Fibroblast of lung (primary cell): ENCODE measurements around the gene ZNF804A. TPM values are rescaled to one million over a fixed set of nuclear protein-coding genes. Genes with fewer than 3 reads are reported as not detected.
A peak's percentile ranks its signal among the peaks of the same experiment; 100 is the strongest.

Experiments
- DNase-seq, 2 donors: peaks; one replicate each; pipeline versions ENCODE4 v3.0.0 to v3.0.0-alpha.2; 2010; ENCODE audit warnings: low read depth in 2 of 2
- H2AFZ ChIP-seq: 2 replicates; pipeline ENCODE4 v1.5.1; 2012; ENCODE audit warnings: low read length, control low read depth, inconsistent platforms
- H3K27ac ChIP-seq: 2 replicates; pipeline ENCODE4 v1.5.1; 2011; ENCODE audit warnings: low read length, control low read depth; ENCODE audit not compliant: insufficient read depth
- H3K27me3 ChIP-seq: 2 replicates; pipeline ENCODE4 v1.5.1; 2011; ENCODE audit warnings: mild to moderate bottlenecking, low read length; ENCODE audit not compliant: control insufficient read depth, insufficient read depth
- H3K36me3 ChIP-seq: 2 replicates; pipeline ENCODE4 v1.5.1; 2011; ENCODE audit warnings: low read length; ENCODE audit not compliant: control insufficient read depth, insufficient read depth
- H3K4me1 ChIP-seq: 2 replicates; pipeline ENCODE4 v1.5.1; 2011; ENCODE audit warnings: low read length; ENCODE audit not compliant: control insufficient read depth, insufficient read depth; ENCODE audit errors: extremely low read depth
- H3K4me2 ChIP-seq: 2 replicates; pipeline ENCODE4 v1.5.1; 2011; ENCODE audit warnings: low read length, control low read depth; ENCODE audit not compliant: insufficient read depth; ENCODE audit errors: extremely low read depth
- H3K4me3 ChIP-seq, 4 experiments: fragments of 200-600 bp in 1 of 4; sonication (generic) in 1 of 4; replicated peaks in 1 of 4; 2 replicates each; pipeline ENCODE4 v1.5.1; 2011 to 2016; ENCODE audit warnings: low read length in 4 of 4, low read depth in 3 of 4, mild to moderate bottlenecking in 3 of 4, control low read depth in 2 of 4, inconsistent platforms in 1 of 4, mixed read lengths in 1 of 4; ENCODE audit not compliant: insufficient read depth in 1 of 4; ENCODE audit errors: control extremely low read depth in 1 of 4
- H3K79me2 ChIP-seq: 2 replicates; pipeline ENCODE4 v1.5.1; 2012; ENCODE audit warnings: mild to moderate bottlenecking, low read length, inconsistent platforms; ENCODE audit not compliant: control insufficient read depth, insufficient read depth
- H3K9ac ChIP-seq: 2 replicates; pipeline ENCODE4 v1.5.1; 2011; ENCODE audit warnings: mild to moderate bottlenecking, low read length, control low read depth; ENCODE audit not compliant: insufficient read depth
- H3K9me3 ChIP-seq: 2 replicates; pipeline ENCODE4 v1.5.1; 2012; ENCODE audit warnings: low read depth, low read length; ENCODE audit not compliant: control insufficient read depth, insufficient read depth
- H4K20me1 ChIP-seq: 2 replicates; pipeline ENCODE4 v1.5.1; 2011; ENCODE audit warnings: low read length; ENCODE audit not compliant: control insufficient read depth, insufficient read depth; ENCODE audit errors: extremely low read depth
- EZH2 ChIP-seq: IDR thresholded peaks from 2 replicates; pipeline ENCODE4 v1.5.1; 2012; ENCODE audit warnings: low read length, control low read depth, mild to moderate bottlenecking; ENCODE audit errors: missing control alignments
- polyA plus RNA-seq, 2 donors: library from polyadenylated mRNA; depleted of rRNA in 1 of 2; stranded (reverse) in 1 of 2; unstranded in 1 of 2; fragments of >200 nt; gene quantifications; 2 replicates each; pipeline ENCODE4 v1.2.1, GENCODE V29; 2011 to 2012; ENCODE audit warnings: missing spikeins in 1 of 2
- total RNA-seq: library from RNA; depleted of rRNA; stranded (reverse); fragments of >200 nt; gene quantifications from 2 replicates; pipeline ENCODE4 v1.2.1, GENCODE V29; 2014
- TF ChIP-seq, protein P1 (sequence below), 2 donors: IDR thresholded peaks in 1 of 2; conservative IDR thresholded peaks in 1 of 2; 1 replicate in 1 of 2; 2 replicates in 1 of 2; pipeline ENCODE4 v1.5.1; 2011 to 2012; ENCODE audit warnings: low read length in 2 of 2, control low read depth in 1 of 2, inconsistent platforms in 1 of 2, low read depth in 1 of 2, mild to moderate bottlenecking in 1 of 2

Gene ZNF804A
- total and polyA plus RNA-seq, 2 donors (not counting 1 experiment from before 2014, with no cell fraction given), result 3.0 to 6.9 TPM

DNA sequence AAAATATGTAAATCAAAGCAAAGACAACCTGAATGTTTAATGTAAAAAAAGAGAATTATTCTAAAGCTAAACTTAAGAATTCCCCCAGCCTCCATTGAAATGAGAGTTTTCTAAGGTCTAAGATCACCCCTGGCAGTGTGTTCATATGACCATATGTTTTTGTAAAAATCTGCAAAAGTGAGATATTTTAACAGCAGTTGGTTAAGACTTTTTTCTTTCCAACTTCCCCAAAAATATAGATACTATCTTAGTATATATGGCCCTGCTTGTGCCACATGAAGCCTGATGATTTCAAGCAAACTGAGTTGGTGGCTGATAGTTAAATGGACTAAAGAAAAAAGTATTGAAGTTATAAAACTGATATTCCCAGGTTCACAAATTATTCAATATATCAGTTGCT lies 35.4 kb downstream of the ZNF804A start:
- Histone ChIP-seq H3K9me3 (no peaks in the 10 kb centered on the region), H3K4me1 (no peaks in the 10 kb centered on the region), H4K20me1 (no peaks in the 10 kb centered on the region), H3K4me2 (no peak overlapping the region), H2AFZ (no peak overlapping the region), H3K79me2 (no peaks in the 10 kb centered on the region), H3K36me3 (no peaks in the 10 kb centered on the region), H3K4me3 (no peak overlapping the region), H3K27ac (no peak overlapping the region), H3K9ac (no peak overlapping the region), H3K27me3 (no peaks in the 10 kb centered on the region)
- TF ChIP-seq, protein P1, sequence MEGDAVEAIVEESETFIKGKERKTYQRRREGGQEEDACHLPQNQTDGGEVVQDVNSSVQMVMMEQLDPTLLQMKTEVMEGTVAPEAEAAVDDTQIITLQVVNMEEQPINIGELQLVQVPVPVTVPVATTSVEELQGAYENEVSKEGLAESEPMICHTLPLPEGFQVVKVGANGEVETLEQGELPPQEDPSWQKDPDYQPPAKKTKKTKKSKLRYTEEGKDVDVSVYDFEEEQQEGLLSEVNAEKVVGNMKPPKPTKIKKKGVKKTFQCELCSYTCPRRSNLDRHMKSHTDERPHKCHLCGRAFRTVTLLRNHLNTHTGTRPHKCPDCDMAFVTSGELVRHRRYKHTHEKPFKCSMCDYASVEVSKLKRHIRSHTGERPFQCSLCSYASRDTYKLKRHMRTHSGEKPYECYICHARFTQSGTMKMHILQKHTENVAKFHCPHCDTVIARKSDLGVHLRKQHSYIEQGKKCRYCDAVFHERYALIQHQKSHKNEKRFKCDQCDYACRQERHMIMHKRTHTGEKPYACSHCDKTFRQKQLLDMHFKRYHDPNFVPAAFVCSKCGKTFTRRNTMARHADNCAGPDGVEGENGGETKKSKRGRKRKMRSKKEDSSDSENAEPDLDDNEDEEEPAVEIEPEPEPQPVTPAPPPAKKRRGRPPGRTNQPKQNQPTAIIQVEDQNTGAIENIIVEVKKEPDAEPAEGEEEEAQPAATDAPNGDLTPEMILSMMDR (conservative IDR thresholded peaks at IDR 0.05 in 1 of 2, IDR thresholded peaks at IDR 0.05 in 1 of 2; ENCODE audit: low read depth in 1 of 2, low read length in 2 of 2), result no peak
- TF ChIP-seq EZH2, result no peak
- DNase-seq, result no peak

DNA sequence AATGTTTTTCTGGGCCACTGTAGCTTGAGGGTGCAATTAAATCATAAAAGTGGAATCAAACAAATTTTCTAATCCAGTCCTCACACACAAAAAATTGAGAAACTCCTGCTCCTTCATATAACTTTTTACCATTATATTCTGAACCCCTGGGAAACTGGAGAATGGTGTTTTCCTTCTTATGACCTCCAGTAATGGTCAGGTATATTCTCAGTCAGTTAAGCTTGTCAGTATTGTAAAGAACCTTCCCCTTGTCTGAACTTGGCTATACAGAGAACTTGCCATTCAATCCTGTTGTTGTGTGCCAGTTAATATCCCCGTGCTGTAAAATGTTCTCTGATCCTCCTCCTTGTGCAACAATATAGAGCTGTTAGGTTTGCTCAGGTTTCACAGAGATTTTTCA lies 39.5 kb downstream of the ZNF804A start:
- no peak overlapping the region for H3K4me2 ChIP-seq
- no peak for TF ChIP-seq EZH2
- TF ChIP-seq, protein P1 (conservative IDR thresholded peaks at IDR 0.05 in 1 of 2, IDR thresholded peaks at IDR 0.05 in 1 of 2; ENCODE audit: low read depth in 1 of 2, low read length in 2 of 2), result no peak

DNA sequence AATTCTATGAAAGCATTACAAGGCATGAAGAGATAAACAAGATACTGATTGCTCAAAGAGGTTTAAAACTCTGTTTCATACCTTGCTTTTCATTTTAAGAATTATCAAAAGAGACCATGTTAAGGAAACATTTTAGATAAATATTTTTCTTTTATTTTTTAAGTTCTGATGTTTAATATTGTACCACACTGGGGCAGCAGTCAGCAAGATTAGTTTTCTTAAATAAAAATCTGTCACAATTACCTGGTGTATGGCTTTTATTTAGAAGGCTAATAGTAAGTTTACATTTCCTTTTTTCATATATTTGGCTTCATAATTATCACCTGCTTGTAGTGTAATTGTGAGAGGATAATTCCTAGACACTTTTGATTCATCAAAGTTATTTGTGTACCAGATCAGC lies 46.4 kb downstream of the ZNF804A start:
- Histone ChIP-seq H3K9ac (no peak overlapping the region), H3K79me2 (no peaks in the 10 kb centered on the region), H4K20me1 (no peaks in the 10 kb centered on the region), H2AFZ (no peak overlapping the region), H3K4me1 (peaks cover 2% of the 10 kb centered on the region), H3K4me3 (no peak overlapping the region), H3K9me3 (no peaks in the 10 kb centered on the region), H3K27ac (no peak overlapping the region), H3K4me2 (no peak overlapping the region), H3K36me3 (no peaks in the 10 kb centered on the region), H3K27me3 (no peaks in the 10 kb centered on the region)
- peak; percentile 11 to 56 for DNase-seq
- TF ChIP-seq, protein P1 (conservative IDR thresholded peaks at IDR 0.05 in 1 of 2, IDR thresholded peaks at IDR 0.05 in 1 of 2; ENCODE audit: low read depth in 1 of 2, low read length in 2 of 2), result peak in 1 of 2 donors; percentile 24
- TF ChIP-seq EZH2, result no peak

More for the DNA sequence above, 39.5 kb downstream of the ZNF804A start:
- Histone ChIP-seq H3K27ac (no peak overlapping the region), H3K4me1 (no peaks in the 10 kb centered on the region), H2AFZ (no peak overlapping the region), H3K9ac (no peak overlapping the region), H3K27me3 (no peaks in the 10 kb centered on the region), H3K9me3 (no peaks in the 10 kb centered on the region), H4K20me1 (no peaks in the 10 kb centered on the region), H3K36me3 (no peaks in the 10 kb centered on the region), H3K79me2 (no peaks in the 10 kb centered on the region), H3K4me3 (no peak overlapping the region)
- DNase-seq, result no peak
